Spinal cord (tissue), 10 donors: Measurements from ENCODE around the gene COX19. TPM values are rescaled to one million over a fixed set of nuclear protein-coding genes. Genes with fewer than 3 reads are reported as not detected.

Source experiments
- DNase-seq, 6 donors: peaks; one replicate each; pipeline versions ENCODE4 v3.0.0 to v3.0.0-alpha.2; 2013 to 2015; ENCODE audit warnings: low spot score in 6 of 6, low read depth in 4 of 6
- H3K27ac ChIP-seq: one replicate; pipeline ENCODE4 v1.5.1; 2013; ENCODE audit warnings: low read depth, low read length, control low read depth
- H3K27me3 ChIP-seq: one replicate; pipeline ENCODE4 v1.6.1; 2013; ENCODE audit warnings: low read length; ENCODE audit not compliant: control insufficient read depth, insufficient read depth
- H3K36me3 ChIP-seq: one replicate; pipeline ENCODE4 v1.6.1; 2013; ENCODE audit warnings: low read length; ENCODE audit not compliant: control insufficient read depth, insufficient read depth
- H3K4me1 ChIP-seq: one replicate; pipeline ENCODE4 v1.6.1; 2013; ENCODE audit warnings: low read length; ENCODE audit not compliant: control insufficient read depth, insufficient read depth
- H3K4me3 ChIP-seq: one replicate; pipeline ENCODE4 v1.5.1; 2013; ENCODE audit warnings: low read depth, low read length, control low read depth
- H3K9me3 ChIP-seq: one replicate; pipeline ENCODE4 v1.6.1; 2013; ENCODE audit warnings: low read length; ENCODE audit not compliant: control insufficient read depth, insufficient read depth
- WGBS: methylation state at CpG from one replicate; pipeline ENCODE4 v1.1.5; 2013; ENCODE audit warnings: missing lambda C conversion rate; ENCODE audit not compliant: insufficient coverage; 5-methylcytosine and 5-hydroxymethylcytosine counted together
- polyA plus RNA-seq, 2 donors: library from polyadenylated mRNA; unstranded; fragments of 120-200 nt; gene quantifications; one replicate each; pipeline ENCODE4 v1.2.1, GENCODE V29; 2013; ENCODE audit not compliant: insufficient read length in 2 of 2
- total RNA-seq, 2 donors: library from RNA; depleted of rRNA in 1 of 2; stranded (reverse); fragments of 120-200 nt in 1 of 2; fragments of >200 nt in 1 of 2; gene quantifications; one replicate each; pipeline versions ENCODE4 v1.2.3 to v1.2.4, GENCODE V29; 2013 to 2014
- donor health status: healthy.

The COX19 gene
- total and polyA plus RNA-seq, 4 donors: 11.7 to 19.6 (median 17.1) TPM

DNA sequence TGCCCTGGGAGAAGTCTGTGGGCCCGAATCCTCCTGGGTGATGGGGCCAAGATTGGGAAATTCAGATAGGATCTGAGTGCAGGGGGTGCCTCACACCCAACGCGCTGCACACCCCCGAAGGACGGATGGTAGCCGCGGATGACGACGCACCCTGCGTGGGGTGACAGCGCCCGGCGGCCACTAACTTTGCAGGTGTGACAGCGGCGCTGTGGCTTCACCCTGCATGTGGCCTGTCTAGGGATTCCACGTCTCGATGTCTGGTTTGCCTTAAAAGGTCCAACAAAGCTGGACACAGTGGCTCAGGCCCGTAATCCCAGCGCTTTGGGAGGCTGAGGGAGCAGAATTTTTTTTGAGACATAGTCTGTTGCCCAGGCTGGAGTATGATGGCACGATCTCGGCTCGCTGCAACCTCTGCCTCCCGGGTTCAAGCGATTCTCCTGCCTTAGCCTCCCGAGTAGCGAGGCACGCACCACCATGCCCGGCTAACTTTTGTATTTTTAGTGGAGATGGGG, 39.4 kb downstream of the COX19 start:
- 92% methylated on average over 20 of the region's 28 CpGs for WGBS
- Histone ChIP-seq H3K4me3 (no peak overlapping the region), H3K27ac (no peak overlapping the region), H3K9me3 (no peaks in the 10 kb centered on the region), H3K36me3 (peaks cover 53% of the 10 kb centered on the region), H3K4me1 (no peaks in the 10 kb centered on the region), H3K27me3 (no peaks in the 10 kb centered on the region)
- no peak for DNase-seq

DNA sequence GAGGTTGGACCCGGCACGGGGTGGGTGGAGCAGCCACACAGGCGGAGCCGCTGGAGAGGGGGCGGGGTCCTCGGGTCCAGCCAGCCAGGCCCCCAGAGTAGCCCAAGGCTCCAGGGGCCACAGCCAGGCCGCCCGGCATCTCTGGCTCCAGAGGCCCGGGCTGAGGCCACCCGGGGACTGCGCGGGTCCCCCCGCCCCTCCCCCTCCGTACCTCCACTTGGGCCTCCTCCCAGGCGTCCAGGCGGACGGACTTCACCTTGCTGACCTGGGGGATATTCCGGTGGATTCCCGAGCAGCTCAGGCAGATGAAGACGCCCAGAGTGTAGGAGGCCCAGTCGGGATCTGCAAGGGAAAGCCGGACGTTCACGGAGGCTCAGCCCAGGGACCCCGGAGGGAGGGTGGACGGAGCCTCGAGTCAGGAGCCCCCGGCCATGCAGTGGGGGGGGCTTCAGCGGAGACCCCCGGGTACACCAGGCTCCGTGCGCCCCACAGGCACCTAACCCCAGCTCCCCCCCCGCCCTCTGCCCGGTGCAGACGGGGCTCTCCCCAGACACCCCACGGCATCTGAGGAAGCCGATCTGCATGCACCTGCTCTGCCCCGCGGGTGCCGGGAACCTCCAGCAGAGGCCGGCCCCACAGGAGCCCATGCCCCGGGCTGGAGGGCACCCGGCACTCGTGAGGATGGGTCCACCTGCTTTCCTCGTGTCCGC, 40.0 kb downstream of the COX19 start:
- Histone ChIP-seq H3K27ac (no peak overlapping the region), H3K9me3 (no peaks in the 10 kb centered on the region), H3K36me3 (peaks cover 55% of the 10 kb centered on the region), H3K4me3 (no peak overlapping the region), H3K4me1 (no peaks in the 10 kb centered on the region), H3K27me3 (no peaks in the 10 kb centered on the region)
- WGBS: 79% methylated on average over 46 of the region's 46 CpGs
- no peak for DNase-seq

DNA sequence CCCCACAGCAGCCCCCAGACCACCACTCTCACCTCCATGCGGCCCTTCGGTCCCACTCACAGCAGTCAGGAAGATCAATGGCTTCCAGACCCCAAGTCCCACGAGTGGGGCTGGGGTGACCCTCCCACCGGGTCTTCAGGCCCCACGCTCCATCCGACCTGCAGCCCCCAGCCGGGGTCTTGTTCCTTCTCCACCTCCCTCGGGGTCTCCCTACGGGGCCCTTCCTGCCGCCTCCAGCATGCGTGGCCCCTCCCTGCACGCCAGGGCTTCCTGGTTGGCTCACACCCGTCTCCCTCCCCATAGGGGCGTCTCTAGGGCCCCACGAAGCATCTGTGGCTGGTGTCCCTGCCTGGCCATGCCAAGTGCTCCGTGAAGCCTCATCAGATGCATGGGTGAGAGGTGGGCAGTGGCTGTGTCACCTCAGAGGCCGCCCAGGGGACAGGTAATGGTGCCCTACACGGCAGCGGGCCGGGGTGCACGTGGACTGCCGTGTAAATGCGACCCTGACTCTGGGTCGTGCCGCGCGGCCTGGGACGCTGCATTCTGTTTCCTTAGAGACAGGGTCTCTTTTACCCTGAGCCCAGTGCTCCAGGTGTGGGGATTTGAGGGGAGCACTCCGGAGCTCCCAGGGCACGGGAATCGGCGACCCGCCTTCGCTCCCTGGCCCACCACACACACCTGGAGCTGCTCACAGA, 40.7 kb downstream of the COX19 start:
- no peak for DNase-seq
- Histone ChIP-seq H3K27me3 (no peaks in the 10 kb centered on the region), H3K36me3 (peaks cover 55% of the 10 kb centered on the region), H3K27ac (no peak overlapping the region), H3K4me1 (no peaks in the 10 kb centered on the region), H3K9me3 (no peaks in the 10 kb centered on the region), H3K4me3 (no peak overlapping the region)
- 87% methylated on average over 33 of the region's 34 CpGs for WGBS

DNA sequence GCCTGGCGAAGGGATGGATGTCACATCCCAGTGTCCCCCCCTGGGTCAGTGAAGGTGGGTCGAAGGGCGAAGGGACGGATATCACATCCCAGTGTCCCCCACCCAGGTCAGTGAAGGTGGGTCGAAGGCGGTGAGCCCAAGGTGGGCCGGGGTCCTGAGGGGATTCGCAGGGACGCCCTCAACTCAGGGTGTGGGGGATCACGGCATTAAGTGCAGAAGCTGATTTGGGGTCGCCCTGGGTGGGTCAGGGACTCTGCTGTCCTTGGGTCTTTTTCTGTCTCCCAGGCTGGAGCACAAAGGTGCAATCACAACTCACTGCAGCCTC, 42.7 kb downstream of the COX19 start:
- WGBS: 93% methylated on average over 11 of the region's 11 CpGs
- Histone ChIP-seq H3K4me1 (no peaks in the 10 kb centered on the region), H3K27me3 (no peaks in the 10 kb centered on the region), H3K9me3 (no peaks in the 10 kb centered on the region), H3K27ac (no peak overlapping the region), H3K36me3 (peaks cover 50% of the 10 kb centered on the region), H3K4me3 (no peak overlapping the region)
- DNase-seq: no peak

DNA sequence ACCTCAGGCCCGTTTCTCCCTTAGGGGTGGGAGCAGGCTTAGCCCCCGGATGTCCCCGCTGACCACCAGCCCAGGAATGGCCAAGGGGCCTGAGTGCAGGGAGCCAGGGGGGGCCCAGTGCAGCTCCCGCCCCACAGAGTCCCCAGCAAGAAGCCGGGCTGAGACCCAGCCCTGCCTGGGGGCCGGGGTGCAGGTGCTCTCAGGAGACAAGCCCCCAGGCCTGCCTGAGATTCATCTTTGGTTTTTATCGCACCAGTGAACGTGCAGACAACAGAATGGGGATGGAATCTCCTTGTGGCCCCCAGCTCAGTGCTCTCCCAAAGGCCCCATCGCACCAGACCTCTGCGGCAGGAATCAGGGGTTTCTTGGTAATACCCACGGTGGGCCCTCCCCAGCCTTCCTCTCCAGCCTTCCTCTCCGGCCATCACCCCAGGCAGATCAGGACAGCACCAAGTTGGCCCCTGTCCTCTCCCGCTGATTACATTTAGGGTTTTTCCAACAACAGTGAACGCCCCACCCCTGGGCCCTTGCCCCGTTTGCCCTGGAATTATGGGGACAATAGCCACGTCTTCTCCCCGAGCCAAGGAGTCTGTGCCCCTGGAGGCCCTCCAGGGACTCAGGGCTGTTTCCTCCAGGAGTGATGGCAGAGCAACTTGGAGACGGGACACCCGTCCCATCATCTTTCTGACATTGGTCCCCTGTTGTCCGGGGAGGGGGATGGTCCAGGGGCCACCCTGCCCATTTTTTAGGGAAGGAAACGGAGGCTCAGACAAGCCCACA, 43.3 kb downstream of the COX19 start:
- Histone ChIP-seq H3K4me1 (peaks cover 4% of the 10 kb centered on the region), H3K27ac (no peak overlapping the region), H3K27me3 (no peaks in the 10 kb centered on the region), H3K9me3 (no peaks in the 10 kb centered on the region), H3K36me3 (peaks cover 54% of the 10 kb centered on the region), H3K4me3 (no peak overlapping the region)
- WGBS: 86% methylated on average over 21 of the region's 21 CpGs
- no peak for DNase-seq

DNA sequence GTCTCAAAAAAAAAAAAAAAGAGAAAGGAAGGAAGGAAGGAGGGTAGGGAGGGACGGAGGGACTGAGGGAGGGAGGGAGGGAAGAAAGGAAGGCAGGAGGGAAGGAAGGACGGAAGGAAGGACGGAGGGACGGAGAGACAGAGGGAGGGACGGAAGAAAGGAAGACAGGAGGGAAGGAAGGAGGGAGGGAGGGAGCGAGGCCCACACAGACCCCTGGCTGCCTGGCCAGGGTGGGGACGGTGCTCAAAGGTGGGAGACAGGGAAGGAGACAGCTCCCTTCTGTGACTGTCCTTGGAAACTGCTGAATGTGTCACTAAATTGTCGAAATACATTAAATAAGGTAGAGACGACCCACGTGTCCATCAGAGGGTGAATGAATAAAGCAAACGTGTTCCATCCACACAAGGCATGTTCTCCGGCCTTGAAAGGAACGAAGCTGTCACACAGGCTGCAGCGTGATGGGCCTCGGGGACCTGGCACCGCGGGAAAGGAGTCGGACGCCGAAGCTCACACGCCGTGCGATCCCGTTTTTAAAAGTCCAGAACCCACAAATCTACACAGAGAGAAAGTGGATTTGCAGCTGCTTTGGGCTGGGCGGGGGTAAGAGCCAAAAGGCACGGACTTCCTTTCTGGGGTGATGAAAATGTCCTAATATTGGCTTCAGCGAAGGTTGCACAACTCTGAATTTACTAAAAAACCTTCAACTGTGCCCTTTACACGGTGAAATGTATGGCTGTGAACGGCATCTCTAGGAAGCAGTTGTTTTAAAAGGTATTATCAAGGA, 44.2 kb downstream of the COX19 start:
- Histone ChIP-seq H3K4me3 (no peak overlapping the region), H3K9me3 (no peaks in the 10 kb centered on the region), H3K36me3 (peaks cover 56% of the 10 kb centered on the region), H3K27ac (no peak overlapping the region), H3K4me1 (peaks cover 12% of the 10 kb centered on the region), H3K27me3 (no peaks in the 10 kb centered on the region)
- 75% methylated on average over 13 of the region's 29 CpGs for WGBS
- no peak for DNase-seq

DNA sequence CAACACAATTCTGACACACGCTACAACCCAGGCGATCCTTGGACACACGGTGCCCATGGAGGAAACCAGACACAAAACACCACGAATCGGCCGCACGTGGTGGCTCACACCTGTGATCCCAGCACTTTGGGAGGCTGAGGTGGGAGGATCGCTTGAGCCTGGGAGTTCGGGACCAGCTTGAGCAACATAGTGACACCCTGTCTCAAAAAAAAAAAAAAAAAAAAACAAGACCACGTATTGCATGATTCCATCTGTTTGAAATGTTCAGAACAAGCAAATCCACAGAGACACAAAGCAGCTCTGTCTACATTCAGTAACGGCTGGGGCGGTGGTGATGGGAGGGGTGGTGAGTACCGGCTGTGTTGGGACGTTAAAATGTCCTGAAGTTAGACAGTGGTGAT, 46.0 kb downstream of the COX19 start:
- Histone ChIP-seq H3K9me3 (no peaks in the 10 kb centered on the region), H3K4me1 (peaks cover 30% of the 10 kb centered on the region), H3K4me3 (no peak overlapping the region), H3K36me3 (peaks cover 56% of the 10 kb centered on the region), H3K27me3 (no peaks in the 10 kb centered on the region), H3K27ac (peak overlapping the region; percentile 37)
- WGBS: no CpG with 5 or more reads among the region's 14 CpGs
- DNase-seq: no peak

DNA sequence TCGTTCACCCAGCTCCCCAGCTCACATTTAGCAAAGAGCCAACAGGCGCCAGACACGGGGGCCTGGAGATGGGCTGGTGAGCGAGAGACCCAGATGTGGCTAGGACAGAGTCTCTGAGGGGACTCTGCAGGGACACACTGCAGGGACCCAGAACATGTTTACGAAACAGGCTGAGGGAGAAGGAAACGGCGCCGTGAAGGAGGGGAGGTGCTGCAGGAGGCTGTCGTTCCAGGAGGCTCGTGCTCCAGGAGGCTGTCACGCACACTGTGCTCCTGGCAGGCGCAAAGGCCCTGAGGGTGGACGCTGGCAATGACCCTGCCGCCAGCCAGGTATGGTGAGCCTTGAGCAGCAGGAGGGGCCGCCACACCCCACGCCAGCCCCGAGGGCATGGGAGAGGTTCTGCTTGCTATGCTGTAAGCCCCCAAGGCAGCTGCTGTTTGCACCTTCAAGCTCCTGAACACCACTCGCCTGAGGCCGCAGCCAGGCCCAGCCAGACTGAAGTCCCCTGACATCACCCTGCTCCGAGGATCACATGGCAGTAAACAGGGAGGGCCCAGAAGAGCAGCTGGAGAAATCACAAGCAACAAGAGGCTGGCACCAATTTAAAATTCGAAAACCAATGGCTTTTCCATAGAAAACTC, 48.2 kb downstream of the COX19 start:
- WGBS: 77% methylated on average over 20 of the region's 21 CpGs
- H3K36me3 ChIP-seq: peaks cover 58% of the 10 kb centered on the region
- H3K27ac ChIP-seq: peak overlapping the region; percentile 47
- no peak overlapping the region for H3K4me3 ChIP-seq
- no peaks in the 10 kb centered on the region for H3K27me3 ChIP-seq
- DNase-seq: no peak
- no peaks in the 10 kb centered on the region for H3K9me3 ChIP-seq
- peaks cover 42% of the 10 kb centered on the region for H3K4me1 ChIP-seq
